RWPE2 (cell line): ENCODE results near the gene VDAC2.
"Not testable (repeated sequence)": the region's sequence is repeated elsewhere in the genome, so short reads cannot be mapped to it uniquely, and the experiment has no call there.

Experiments
- ATAC-seq: fragments of 200-7000 bp; cut with Tn5 transposase; 3 replicates; pipeline ENCODE4 v1.9.1; 2021; ENCODE audit warnings: low read depth
- DNase-seq: peaks from one replicate; pipeline ENCODE4 v3.0.0-alpha.2; 2020; ENCODE audit warnings: low spot score
- H3K27ac ChIP-seq: fragments of 450-650 bp; 2 replicates; pipeline ENCODE4 v1.5.1; 2017; ENCODE audit warnings: mild to moderate bottlenecking; ENCODE audit not compliant: poor library complexity, severe bottlenecking
- H3K27me3 ChIP-seq: fragments of 250-450 bp; sonication (Bioruptor Pico); 2 replicates; pipeline ENCODE4 v1.5.1; 2021; ENCODE audit warnings: mild to moderate bottlenecking, moderate library complexity; ENCODE audit not compliant: insufficient read depth, poor library complexity, severe bottlenecking
- H3K36me3 ChIP-seq: fragments of 250-450 bp; sonication (Bioruptor Pico); 2 replicates; pipeline ENCODE4 v1.5.1; 2020; ENCODE audit warnings: low read depth, mild to moderate bottlenecking, moderate library complexity
- H3K4me1 ChIP-seq: fragments of 250-450 bp; sonication (Bioruptor Pico); 2 replicates; pipeline ENCODE4 v1.5.1; 2021; ENCODE audit warnings: mild to moderate bottlenecking, moderate library complexity; ENCODE audit not compliant: insufficient read depth, poor library complexity, severe bottlenecking
- H3K4me3 ChIP-seq: fragments of 250-450 bp; sonication (Bioruptor Pico); 2 replicates; pipeline ENCODE4 v1.5.1; 2021; ENCODE audit warnings: mild to moderate bottlenecking, moderate library complexity; ENCODE audit not compliant: severe bottlenecking
- H3K9me3 ChIP-seq: fragments of 250-450 bp; sonication (Bioruptor Pico); 2 replicates; pipeline ENCODE4 v1.5.1; 2021; ENCODE audit warnings: mild to moderate bottlenecking, moderate library complexity; ENCODE audit not compliant: severe bottlenecking
- TF ChIP-seq, protein P1 (sequence below): fragments of 450-650 bp; IDR thresholded peaks from one replicate; pipeline ENCODE4 v1.5.1; 2017; ENCODE audit warnings: mild to moderate bottlenecking, moderate library complexity; ENCODE audit not compliant: poor library complexity, severe bottlenecking

Gene VDAC2

GRCh38 chr10:75205908-75206307 is 4.7 kb upstream of the VDAC2 start:
- no peak overlapping the region for H3K4me3 ChIP-seq
- peaks cover 40% of the 10 kb centered on the region for H3K4me1 ChIP-seq
- peak overlapping the region; percentile 11 for H3K27ac ChIP-seq
- ATAC-seq, result no peak
- DNase-seq, result no peak
- no peaks in the 10 kb centered on the region for H3K36me3 ChIP-seq
- no peaks in the 10 kb centered on the region for H3K9me3 ChIP-seq
- no peaks in the 10 kb centered on the region for H3K27me3 ChIP-seq
- TF ChIP-seq, protein P1, sequence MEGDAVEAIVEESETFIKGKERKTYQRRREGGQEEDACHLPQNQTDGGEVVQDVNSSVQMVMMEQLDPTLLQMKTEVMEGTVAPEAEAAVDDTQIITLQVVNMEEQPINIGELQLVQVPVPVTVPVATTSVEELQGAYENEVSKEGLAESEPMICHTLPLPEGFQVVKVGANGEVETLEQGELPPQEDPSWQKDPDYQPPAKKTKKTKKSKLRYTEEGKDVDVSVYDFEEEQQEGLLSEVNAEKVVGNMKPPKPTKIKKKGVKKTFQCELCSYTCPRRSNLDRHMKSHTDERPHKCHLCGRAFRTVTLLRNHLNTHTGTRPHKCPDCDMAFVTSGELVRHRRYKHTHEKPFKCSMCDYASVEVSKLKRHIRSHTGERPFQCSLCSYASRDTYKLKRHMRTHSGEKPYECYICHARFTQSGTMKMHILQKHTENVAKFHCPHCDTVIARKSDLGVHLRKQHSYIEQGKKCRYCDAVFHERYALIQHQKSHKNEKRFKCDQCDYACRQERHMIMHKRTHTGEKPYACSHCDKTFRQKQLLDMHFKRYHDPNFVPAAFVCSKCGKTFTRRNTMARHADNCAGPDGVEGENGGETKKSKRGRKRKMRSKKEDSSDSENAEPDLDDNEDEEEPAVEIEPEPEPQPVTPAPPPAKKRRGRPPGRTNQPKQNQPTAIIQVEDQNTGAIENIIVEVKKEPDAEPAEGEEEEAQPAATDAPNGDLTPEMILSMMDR, result no peak

DNA sequence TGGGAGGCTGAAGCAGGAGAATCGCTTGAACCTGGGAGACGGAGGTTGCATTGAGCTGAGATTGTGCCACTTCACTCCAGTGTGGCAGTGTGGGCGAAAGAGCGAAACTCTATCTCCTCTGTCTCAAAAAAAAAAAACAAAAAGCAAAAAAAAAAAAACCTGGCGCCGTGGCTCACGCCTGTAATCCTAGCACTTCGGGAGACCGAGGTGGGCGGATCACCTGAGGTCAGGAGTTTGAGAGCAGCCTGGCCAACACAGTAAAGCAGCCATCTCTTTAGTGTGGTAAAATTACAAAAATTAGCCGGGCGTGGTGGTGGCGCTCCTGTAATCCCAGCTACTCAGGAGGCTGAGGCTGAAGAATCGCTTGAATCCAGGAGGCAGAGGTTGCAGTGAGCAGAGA is 4.0 kb upstream of the VDAC2 start:
- not testable (repeated sequence) for H3K27me3 ChIP-seq, H3K36me3 ChIP-seq, H3K9me3 ChIP-seq, DNase-seq, ATAC-seq, H3K4me3 ChIP-seq
- peaks cover 40% of the 10 kb centered on the region for H3K4me1 ChIP-seq
- H3K27ac ChIP-seq, result peak overlapping the region; percentile 86

GRCh38 chr10:75207079-75207856 is 3.3 kb upstream of the VDAC2 start:
- H3K4me1 ChIP-seq, result peaks cover 42% of the 10 kb centered on the region
- no peaks in the 10 kb centered on the region for H3K27me3 ChIP-seq
- H3K36me3 ChIP-seq, result peaks cover 12% of the 10 kb centered on the region
- TF ChIP-seq, protein P1, result no peak
- ATAC-seq (no peak), DNase-seq (no peak)
- H3K4me3 ChIP-seq, result no peak overlapping the region
- H3K27ac ChIP-seq, result peak overlapping the region; percentile 86
- no peaks in the 10 kb centered on the region for H3K9me3 ChIP-seq

DNA sequence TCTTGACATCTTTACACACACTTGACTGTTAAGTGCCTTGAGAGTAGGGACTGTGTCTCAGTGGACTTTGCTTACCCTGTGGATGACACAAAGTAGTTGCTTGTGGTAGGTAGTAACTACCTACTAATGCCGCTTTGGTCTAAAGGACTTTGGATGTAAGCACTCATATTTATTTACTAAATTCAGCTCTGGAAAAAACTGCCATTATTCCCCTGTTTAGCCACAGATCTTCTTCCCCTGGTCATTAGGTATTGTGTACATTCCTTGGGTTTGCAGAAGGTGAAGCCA is 2.8 kb upstream of the VDAC2 start:
- Histone ChIP-seq H3K4me3 (no peak overlapping the region), H3K9me3 (no peaks in the 10 kb centered on the region), H3K27me3 (no peaks in the 10 kb centered on the region), H3K4me1 (peaks cover 40% of the 10 kb centered on the region), H3K36me3 (peaks cover 17% of the 10 kb centered on the region), H3K27ac (peak overlapping the region; percentile 86)
- DNase-seq (no peak), ATAC-seq (no peak)
- TF ChIP-seq, protein P1, result no peak

- Histone ChIP-seq H3K4me1 (peaks cover 38% of the 10 kb centered on the region), H3K27ac (peak overlapping the region; percentile 86), H3K27me3 (no peaks in the 10 kb centered on the region), H3K36me3 (peaks cover 21% of the 10 kb centered on the region), H3K4me3 (no peak overlapping the region), H3K9me3 (no peaks in the 10 kb centered on the region)
- ATAC-seq, result peak; percentile 73
- TF ChIP-seq, protein P1, result no peak
- DNase-seq, result peak; percentile 74
Measured at GRCh38 chr10:75208181-75208580, 2.4 kb upstream of the VDAC2 start.
